ENCODE data around the gene KDM4F. TPM values are rescaled to one million over a fixed set of nuclear protein-coding genes. Genes with fewer than 3 reads are reported as not detected.

KDM4F gene
- total RNA-seq, 1 donor from 2014 or later: not detected

GRCh38 chr11:95098826-95099225, 49.6 kb downstream of the KDM4F start:
- Histone ChIP-seq H3K27me3 (no peaks in the 10 kb centered on the region), H3K36me3 (no peaks in the 10 kb centered on the region), H3K4me3 (no peak overlapping the region), H3K9me3 (no peaks in the 10 kb centered on the region), H3K27ac (no peak overlapping the region), H3K4me1 (peaks cover 42% of the 10 kb centered on the region)
- intact Hi-C loops (cut with DNase I): loop anchor here (10.0 kb wide), 1 partner anchor 46 kb away; no protein-coding TSS in a partner anchor
- no peak for DNase-seq (ENCODE audit: extremely low spot score in 2 of 2)
- TF ChIP-seq POLR2AphosphoS5 (IDR thresholded peaks at IDR 0.05; ENCODE audit: insufficient read depth in 1 of 2, low read depth in 1 of 2) (no peak), CTCF (IDR thresholded peaks at IDR 0.05) (no peak), POLR2A (IDR thresholded peaks at IDR 0.05) (no peak)

GRCh38 chr11:95100191-95100648, 51.0 kb downstream of the KDM4F start:
- Histone ChIP-seq H3K36me3 (no peaks in the 10 kb centered on the region), H3K4me3 (no peak overlapping the region), H3K9me3 (no peaks in the 10 kb centered on the region), H3K27me3 (no peaks in the 10 kb centered on the region), H3K4me1 (peaks cover 42% of the 10 kb centered on the region), H3K27ac (no peak overlapping the region)
- no peak for DNase-seq (ENCODE audit: extremely low spot score in 2 of 2)
- TF ChIP-seq POLR2A (IDR thresholded peaks at IDR 0.05): no peak
- no peak for TF ChIP-seq CTCF (IDR thresholded peaks at IDR 0.05)
- TF ChIP-seq POLR2AphosphoS5 (IDR thresholded peaks at IDR 0.05; ENCODE audit: insufficient read depth in 1 of 2, low read depth in 1 of 2): no peak
- intact Hi-C loops (cut with DNase I): no loop called here

Other genes starting within 250 kb of the KDM4F start
- 38.1 TPM for gene CWC15, start 75.9 kb upstream of the KDM4F start, total RNA-seq
- gene KDM4D, start 75.7 kb upstream of the KDM4F start, total RNA-seq: 0.25 TPM
- gene KDM4E, start 24.2 kb upstream of the KDM4F start, total RNA-seq: not detected
- gene SRSF8, start 17.5 kb downstream of the KDM4F start, total RNA-seq: 35.1 TPM
- gene ENDOD1, start 40.4 kb downstream of the KDM4F start, total RNA-seq: 47.9 TPM
- 28.2 TPM for gene SESN3, start 181.8 kb downstream of the KDM4F start, total RNA-seq